NK-92 treated with Interleukin-12 subunit alpha and Interleukin-12 subunit beta, amount 100 ng/mL, for 24 hours (cell line): Measurements from ENCODE around the gene NETO1.

Source experiments
- DNase-seq: peaks from one replicate; lab custom pipeline; 2025; lab: John Stamatoyannopoulos, UW

Gene NETO1

GRCh38 chr18:72726201-72726600, 141.6 kb downstream of the NETO1 start:
- DNase-seq, result no peak

- no peak for DNase-seq
Observed at GRCh38 chr18:72721330-72721729, 146.5 kb downstream of the NETO1 start.

GRCh38 chr18:72720116-72720515, 147.7 kb downstream of the NETO1 start:
- no peak for DNase-seq

GRCh38 chr18:72704202-72704601, 163.6 kb downstream of the NETO1 start:
- DNase-seq, result no peak

- DNase-seq, result no peak
Observed at GRCh38 chr18:72700961-72701710, 166.7 kb downstream of the NETO1 start.

GRCh38 chr18:72697706-72698105, 170.1 kb downstream of the NETO1 start:
- no peak for DNase-seq

GRCh38 chr18:72692595-72692994, 175.2 kb downstream of the NETO1 start:
- DNase-seq, result no peak
